Measurements from ENCODE around the gene TLR10. TPM values are rescaled to one million over a fixed set of nuclear protein-coding genes. Genes with fewer than 3 reads are reported as not detected.

The TLR10 gene
- total RNA-seq, 2 donors from 2014 or later: not detected

- H3K4me3 ChIP-seq (ENCODE audit: low read length): no peak overlapping the region
- WGBS, 2 experiments (ENCODE audit: insufficient coverage in 1 of 2, insufficient read length in 1 of 2): 84 to 93% methylated on average over 2 of the region's 2 CpGs
- H3K4me3 Mint-ChIP-seq: no peak overlapping the region
- no peaks in the 10 kb centered on the region for H3K27me3 ChIP-seq (ENCODE audit: control insufficient read depth, insufficient read depth, low read length, poor library complexity, severe bottlenecking)
- no peaks in the 10 kb centered on the region for H3K4me1 ChIP-seq (ENCODE audit: control insufficient read depth, insufficient read depth, low read length)
- no peak overlapping the region for H3K27ac Mint-ChIP-seq
- H3K9ac ChIP-seq (ENCODE audit: extremely low read depth, low read length, poor library complexity, severe bottlenecking): no peak overlapping the region
- no peak for TF ChIP-seq CTCF (conservative IDR thresholded peaks at IDR 0.05)
- H3K27me3 Mint-ChIP-seq (ENCODE audit: insufficient read depth): no peaks in the 10 kb centered on the region
- H3K4me1 Mint-ChIP-seq: no peaks in the 10 kb centered on the region
- no peaks in the 10 kb centered on the region for H3K36me3 Mint-ChIP-seq (ENCODE audit: low read depth)
- H3K27ac ChIP-seq (ENCODE audit: low read depth, low read length): no peak overlapping the region
- DNase-seq: no peak
- no peaks in the 10 kb centered on the region for H3K9me3 ChIP-seq (ENCODE audit: control insufficient read depth, low read length)
- no peaks in the 10 kb centered on the region for H3K9me3 Mint-ChIP-seq
- no peaks in the 10 kb centered on the region for H3K36me3 ChIP-seq (ENCODE audit: control insufficient read depth, insufficient read depth, low read length)
These were observed 11.3 kb upstream of the TLR10 start for GRCh38 chr4:38794051-38794450.

GRCh38 chr4:38791010-38791409 lies 8.2 kb upstream of the TLR10 start:
- H3K36me3 Mint-ChIP-seq (ENCODE audit: low read depth): no peaks in the 10 kb centered on the region
- no peak overlapping the region for H3K4me3 Mint-ChIP-seq
- no peaks in the 10 kb centered on the region for H3K4me1 Mint-ChIP-seq
- TF ChIP-seq CTCF (conservative IDR thresholded peaks at IDR 0.05): no peak
- Histone ChIP-seq H3K27ac (ENCODE audit: low read depth, low read length) (no peak overlapping the region), H3K4me3 (ENCODE audit: low read length) (no peak overlapping the region), H3K27me3 (ENCODE audit: control insufficient read depth, insufficient read depth, low read length, poor library complexity, severe bottlenecking) (no peaks in the 10 kb centered on the region), H3K4me1 (ENCODE audit: control insufficient read depth, insufficient read depth, low read length) (no peaks in the 10 kb centered on the region), H3K9me3 (ENCODE audit: control insufficient read depth, low read length) (no peaks in the 10 kb centered on the region), H3K9ac (ENCODE audit: extremely low read depth, low read length, poor library complexity, severe bottlenecking) (no peak overlapping the region), H3K36me3 (ENCODE audit: control insufficient read depth, insufficient read depth, low read length) (no peaks in the 10 kb centered on the region)
- no peaks in the 10 kb centered on the region for H3K27me3 Mint-ChIP-seq (ENCODE audit: insufficient read depth)
- DNase-seq: no peak
- WGBS, 2 experiments (ENCODE audit: insufficient coverage in 1 of 2, insufficient read length in 1 of 2): 81 to 82% methylated on average over 2 of the region's 2 CpGs
- no peak overlapping the region for H3K27ac Mint-ChIP-seq
- H3K9me3 Mint-ChIP-seq: no peaks in the 10 kb centered on the region

GRCh38 chr4:38788317-38788716 lies 5.5 kb upstream of the TLR10 start:
- Mint-ChIP-seq H3K4me3 (no peak overlapping the region), H3K36me3 (ENCODE audit: low read depth) (no peaks in the 10 kb centered on the region), H3K27me3 (ENCODE audit: insufficient read depth) (no peaks in the 10 kb centered on the region), H3K4me1 (no peaks in the 10 kb centered on the region), H3K27ac (no peak overlapping the region), H3K9me3 (no peaks in the 10 kb centered on the region)
- no peak for DNase-seq
- 89% methylated on average over 1 of the region's 1 CpG; no CpG with 5 or more reads in 1 of the 2 experiments for WGBS, 2 experiments (ENCODE audit: insufficient coverage in 1 of 2, insufficient read length in 1 of 2)
- H3K9me3 ChIP-seq (ENCODE audit: control insufficient read depth, low read length): no peaks in the 10 kb centered on the region
- no peaks in the 10 kb centered on the region for H3K36me3 ChIP-seq (ENCODE audit: control insufficient read depth, insufficient read depth, low read length)
- H3K27ac ChIP-seq (ENCODE audit: low read depth, low read length): no peak overlapping the region
- no peaks in the 10 kb centered on the region for H3K4me1 ChIP-seq (ENCODE audit: control insufficient read depth, insufficient read depth, low read length)
- H3K4me3 ChIP-seq (ENCODE audit: low read length): no peak overlapping the region
- no peak overlapping the region for H3K9ac ChIP-seq (ENCODE audit: extremely low read depth, low read length, poor library complexity, severe bottlenecking)
- TF ChIP-seq CTCF (conservative IDR thresholded peaks at IDR 0.05): no peak
- no peaks in the 10 kb centered on the region for H3K27me3 ChIP-seq (ENCODE audit: control insufficient read depth, insufficient read depth, low read length, poor library complexity, severe bottlenecking)
